HG03565 (cell line): Measurements from ENCODE around the gene PAX3.

Experiments
- ATAC-seq: cut with Tn5 transposase; IDR thresholded peaks from one replicate; pipeline ENCODE4 v1.9.1; 2021; ENCODE audit warnings: mild to moderate bottlenecking, moderate library complexity; ENCODE audit not compliant: unreplicated experiment

Gene PAX3

DNA sequence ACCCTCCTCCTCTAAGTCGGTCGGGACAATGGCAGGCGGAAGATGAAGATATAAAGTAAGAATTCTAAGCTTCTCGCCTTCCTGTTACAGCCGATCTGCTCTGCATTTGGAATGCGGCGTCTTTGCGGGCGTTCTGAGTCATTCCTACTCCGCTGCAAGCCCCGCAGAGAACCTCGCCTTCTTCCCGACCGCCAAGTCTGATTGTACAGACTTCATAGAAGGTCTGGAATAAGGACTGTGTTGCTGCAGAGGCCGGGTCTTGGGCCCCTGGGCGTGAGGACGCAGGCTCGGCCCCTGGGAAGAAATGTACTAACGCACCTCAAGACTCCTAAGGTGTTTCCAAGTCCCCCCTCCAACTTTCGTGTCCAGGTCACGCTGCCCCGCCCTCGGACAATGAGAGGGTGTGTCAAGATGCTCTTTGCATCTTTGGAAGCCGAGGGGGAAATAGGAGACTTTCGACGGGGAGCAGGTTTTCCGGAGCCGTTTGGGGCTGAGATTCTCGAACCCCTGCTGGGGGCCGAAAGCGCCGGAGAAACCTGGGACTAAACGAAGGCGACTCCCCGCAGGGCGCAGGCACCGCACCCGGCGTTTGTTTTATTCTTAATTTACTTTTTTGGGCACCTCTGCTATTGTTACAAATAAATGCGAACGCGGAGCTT lies 12.7 kb upstream of the PAX3 start:
- no peak for ATAC-seq

GRCh38 chr2:222310747-222311318 lies 12.0 kb upstream of the PAX3 start:
- no peak for ATAC-seq

DNA sequence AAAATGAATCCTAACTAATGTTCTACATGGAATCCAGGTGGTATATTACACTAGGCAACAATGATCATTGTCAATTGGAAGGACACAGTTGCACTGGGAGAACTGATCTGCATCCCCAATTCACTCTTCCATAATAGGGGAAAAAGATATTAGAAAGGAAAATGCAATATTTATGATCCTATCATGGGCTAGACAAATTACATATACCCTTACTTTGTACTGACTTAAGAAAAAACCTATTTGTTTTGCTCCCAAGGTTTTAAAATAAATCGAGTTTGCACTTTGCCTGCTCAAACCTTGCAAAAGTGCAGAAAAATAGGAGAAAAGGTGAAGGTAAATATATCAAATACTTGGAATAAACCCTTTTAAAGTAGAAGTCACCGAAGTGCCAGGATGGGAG lies 11.0 kb upstream of the PAX3 start:
- no peak for ATAC-seq

DNA sequence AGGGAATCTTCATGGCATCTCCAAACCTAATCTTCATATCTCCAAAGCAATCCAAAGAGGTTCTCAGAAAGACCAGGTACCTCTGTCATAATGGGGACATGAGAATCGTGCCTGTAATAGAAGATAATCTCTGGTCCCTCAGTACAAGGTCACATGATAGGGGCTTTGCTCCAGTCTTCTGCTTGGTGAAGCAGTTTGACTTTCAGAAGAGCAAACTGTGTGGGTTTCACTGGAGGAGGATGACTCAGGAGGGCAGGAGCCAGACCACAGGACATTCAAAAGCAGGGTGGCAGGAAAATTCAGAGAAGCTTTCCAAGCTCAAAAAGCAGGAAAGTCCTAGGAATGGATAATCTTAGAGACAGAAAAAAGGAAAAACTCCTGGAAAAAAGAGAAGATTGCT lies 10.6 kb upstream of the PAX3 start:
- ATAC-seq, result no peak

DNA sequence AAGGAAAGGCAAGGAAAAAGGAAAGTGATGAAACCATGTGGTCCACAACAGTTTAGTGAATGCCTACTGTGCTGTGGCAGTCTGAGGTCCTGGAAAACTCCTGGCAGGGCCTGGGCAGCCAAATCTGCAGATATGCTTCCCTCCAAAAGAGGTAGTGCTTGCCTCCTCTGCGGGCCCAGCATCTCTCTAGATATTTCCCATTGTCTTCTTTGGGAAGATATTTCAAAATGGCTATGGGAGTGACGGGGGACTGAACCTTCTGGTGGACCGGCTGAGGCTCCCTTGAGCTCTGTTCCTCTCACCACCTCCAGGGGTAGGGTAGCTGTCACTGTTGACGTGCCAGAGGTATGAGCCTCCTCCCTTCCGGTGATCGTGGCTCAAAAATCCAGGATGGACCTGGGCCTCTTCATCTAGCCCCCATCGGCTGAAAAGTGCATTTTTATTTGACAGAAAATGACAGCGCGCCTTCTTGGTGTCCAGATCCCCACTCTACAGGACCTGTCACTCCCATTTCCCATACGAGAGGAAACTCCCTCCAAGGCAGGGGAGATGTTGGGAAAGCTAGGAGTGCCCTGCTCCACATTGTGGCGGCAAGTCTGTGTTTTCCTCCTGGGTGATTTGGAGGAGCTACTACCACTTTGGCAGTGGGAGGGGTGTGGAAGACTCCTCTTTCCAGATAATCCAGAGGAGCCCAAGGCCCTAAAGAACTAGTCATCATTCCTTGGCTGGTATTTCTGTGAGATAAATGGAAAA lies 9.4 kb upstream of the PAX3 start:
- ATAC-seq, result no peak

DNA sequence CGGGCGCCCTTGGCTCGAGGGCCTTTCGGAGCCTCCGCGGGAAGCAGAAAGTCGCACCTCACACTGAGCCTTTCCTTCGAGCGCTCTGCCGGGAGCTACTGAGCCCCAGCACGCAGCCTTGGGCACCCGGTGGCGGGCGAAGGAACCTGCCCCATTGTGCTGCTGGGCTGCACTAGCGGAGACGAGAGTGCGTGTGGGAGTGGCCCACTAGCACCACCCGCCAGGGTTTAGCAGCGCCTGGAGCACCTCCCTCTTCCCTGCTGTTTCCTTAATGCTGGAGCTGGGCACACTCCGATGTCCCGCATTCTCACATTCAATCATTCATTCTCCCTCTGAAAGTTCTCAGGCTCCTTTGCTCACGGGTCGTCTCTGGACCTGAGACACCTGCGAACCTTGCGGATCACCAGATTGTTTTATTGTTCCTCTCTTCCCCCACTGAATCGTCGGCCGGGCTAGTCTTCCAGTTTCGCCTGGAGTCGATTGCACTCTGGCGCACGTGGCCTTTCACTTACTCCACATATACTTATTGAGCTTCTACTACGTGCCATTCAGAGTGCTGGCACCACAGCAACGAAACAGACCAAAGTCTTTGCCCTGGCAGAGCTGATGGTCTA lies 8.5 kb upstream of the PAX3 start:
- ATAC-seq, result no peak

DNA sequence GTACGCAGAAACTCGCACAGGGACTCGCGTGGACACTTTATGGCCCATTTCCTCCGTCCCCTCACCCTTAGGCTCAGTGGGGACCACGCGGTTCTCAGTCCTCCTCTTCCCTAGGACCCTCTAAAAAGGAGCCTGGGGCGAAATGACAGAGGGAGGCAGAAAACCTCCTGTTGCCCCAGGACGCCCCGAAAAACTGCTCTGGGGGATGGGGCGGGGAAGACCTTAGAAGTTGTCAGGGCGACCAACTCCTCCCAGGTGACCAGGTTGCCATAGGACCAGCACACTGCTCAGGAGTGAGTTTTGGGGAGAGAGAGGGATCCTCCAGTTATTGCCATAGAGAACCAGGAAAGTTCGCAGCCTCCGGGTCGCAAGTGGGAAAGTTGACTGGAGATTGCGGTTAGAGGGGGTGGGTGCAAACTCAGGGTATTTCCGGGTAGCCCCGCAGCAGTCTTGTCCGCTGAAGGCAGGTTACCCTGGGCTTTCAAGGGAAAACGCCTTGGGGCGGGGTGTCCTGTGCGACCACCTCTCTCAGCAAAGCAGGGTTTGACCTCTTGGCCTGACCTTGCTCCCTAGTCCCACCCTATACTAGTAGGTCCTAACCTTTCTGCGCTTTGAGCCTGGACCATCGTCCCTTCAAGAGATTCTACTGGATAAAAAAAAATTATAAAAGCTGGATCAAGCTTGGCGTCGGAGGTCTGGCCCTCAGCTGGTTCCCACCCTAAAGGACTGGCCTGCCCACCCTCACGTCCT lies 7.8 kb upstream of the PAX3 start:
- no peak for ATAC-seq

GRCh38 chr2:222305516-222306392 lies 7.0 kb upstream of the PAX3 start:
- no peak for ATAC-seq

DNA sequence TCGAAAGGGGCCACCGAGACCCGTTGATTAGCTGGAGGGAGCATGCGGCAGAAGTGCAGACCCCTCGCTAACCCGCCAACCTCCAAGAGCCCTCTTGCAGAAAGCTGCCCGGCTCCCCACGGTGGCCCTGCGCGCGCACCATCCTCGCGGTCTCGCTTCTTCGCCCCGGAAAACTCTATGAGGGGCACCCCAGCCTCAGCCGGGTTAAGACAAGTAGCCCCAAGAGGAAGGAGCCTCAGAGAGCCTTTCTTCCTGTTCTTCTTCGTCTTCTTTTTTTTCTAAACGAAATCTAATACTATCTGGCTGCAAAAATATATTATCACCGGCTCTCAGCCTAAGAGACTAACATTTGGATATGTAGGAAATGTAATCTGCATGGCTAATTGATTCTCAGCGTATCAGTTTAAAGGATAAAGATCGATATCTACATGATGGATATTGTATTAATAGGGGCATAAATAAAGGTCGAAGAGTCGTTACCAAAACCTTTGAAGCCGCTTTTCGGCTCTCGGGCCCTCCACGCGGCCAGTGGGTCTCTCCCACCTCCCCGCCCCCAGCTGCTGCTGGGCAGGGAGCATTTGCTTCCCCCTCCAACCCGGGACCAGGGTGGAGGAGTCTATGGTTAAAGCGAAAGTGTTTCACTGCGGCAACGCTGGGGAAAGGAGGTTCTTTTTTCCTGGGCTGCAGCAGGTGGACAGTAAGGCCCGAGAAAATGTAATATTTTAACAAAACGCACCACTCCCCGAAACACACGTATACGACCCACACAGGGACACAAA lies 6.1 kb upstream of the PAX3 start:
- ATAC-seq, result no peak

- no peak for ATAC-seq
Measured at GRCh38 chr2:222303828-222304736, 5.3 kb upstream of the PAX3 start.

GRCh38 chr2:222303045-222303827 lies 4.4 kb upstream of the PAX3 start:
- no peak for ATAC-seq

DNA sequence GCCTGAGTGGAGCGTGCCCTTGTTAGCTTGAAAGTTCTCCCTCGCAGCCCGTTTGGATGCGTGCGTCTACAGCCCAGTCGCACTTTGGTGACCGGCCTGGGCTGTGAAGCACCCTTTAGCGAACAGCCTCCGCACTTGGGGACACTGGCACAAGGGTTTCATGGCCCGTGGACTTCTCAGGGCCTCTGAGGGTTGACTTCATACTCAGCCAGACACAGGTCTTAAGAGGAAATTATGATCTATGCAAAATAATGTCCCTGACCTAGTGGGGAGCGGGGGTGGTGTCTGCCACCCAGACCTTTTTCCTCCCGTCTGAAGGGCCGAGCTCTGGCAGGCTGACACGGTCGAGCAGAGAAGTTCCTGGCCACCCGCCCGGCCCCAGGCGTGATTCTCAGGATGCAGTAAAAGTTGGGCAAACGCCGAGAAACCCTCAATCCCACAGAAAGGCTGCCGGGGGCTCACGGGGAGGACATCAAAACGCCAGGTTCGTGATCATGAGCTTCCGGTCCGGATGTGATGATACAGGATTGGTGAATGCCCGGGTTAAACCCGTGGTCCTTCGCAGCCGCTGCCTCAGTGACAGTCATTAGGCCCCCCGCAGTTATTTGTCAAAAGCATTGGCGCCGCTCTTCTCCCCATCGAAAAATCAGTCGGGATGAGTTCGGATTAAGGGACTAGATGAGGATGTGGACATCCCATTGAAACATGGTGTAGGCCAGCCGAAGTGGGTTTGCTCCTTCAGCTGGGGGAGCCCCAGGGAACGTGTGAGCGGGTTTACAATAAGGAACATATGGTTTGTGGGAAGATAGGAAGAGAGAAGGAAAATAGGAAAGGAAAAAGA lies 3.6 kb upstream of the PAX3 start:
- no peak for ATAC-seq

DNA sequence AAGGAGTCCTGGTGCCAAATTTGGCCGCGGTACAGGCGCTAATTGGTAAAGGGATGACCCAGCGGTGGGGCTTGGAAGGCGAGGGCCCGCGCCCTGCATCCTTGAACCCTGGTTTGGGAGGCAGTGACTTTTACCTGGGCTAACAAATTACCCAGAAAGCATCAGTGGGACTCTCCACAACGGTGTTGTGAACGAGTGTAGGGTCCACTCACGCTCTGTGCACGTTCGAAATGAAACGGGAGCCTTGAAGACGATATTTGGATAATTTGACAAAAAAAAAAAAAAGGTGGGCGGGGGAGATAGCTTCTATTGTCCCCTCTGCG lies 3.0 kb upstream of the PAX3 start:
- ATAC-seq, result no peak

- ATAC-seq, result no peak
Measured at GRCh38 chr2:222301053-222301795, 2.4 kb upstream of the PAX3 start.

DNA sequence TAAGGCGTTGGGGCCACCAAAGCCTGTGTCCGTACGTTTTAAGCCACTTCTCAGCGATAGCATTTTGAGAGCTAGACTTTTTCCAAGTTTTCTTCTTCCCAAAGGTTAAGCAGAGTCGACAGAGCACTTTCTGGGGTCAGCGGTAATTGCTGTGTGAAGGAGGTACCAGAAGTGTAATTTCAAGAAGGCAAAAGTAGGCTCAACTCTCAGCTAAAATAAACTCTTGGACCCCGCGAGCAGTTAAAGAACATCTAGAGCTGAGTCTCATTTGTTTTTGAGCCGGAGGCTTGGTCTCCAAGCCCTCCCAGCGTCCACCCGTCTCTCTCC lies 1.9 kb upstream of the PAX3 start:
- ATAC-seq, result no peak
